ENCODE results near the gene MELK.

DNA sequence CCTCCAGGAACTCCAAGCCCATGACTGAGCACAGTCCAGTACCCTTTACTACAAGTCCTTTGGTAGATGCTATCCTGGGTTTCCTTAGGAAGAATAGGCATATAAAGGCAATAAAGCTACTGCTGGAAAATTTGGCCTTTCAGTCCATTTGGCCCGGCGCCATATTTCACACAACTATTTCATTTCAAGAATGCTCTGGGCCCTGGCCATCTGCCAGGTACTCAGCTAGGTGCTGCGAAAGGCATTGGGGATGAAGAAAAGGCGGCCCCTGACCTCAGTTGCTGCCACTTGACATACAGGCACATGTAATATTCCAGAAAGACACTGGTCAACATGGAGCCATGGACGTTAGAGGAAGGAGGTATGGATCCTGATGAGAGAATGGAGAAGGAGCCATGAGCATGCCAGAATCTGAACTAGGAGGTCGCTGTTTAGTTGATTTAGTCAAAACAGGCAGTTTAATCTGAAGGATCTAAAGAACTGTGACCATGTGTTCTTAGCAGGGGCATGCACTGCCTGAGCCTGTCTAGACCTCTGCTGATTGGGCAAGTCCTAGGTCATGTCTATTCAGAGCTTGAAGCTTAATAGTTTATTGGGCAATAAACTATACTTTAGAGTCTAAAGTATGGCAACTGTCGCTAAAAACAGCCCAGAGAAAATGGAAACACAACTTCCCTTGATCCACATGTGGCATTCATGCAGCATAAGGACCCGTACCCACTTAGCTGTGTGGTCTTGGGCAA is 149.3 kb downstream of the MELK start:
- TF ChIP-seq, protein P1, sequence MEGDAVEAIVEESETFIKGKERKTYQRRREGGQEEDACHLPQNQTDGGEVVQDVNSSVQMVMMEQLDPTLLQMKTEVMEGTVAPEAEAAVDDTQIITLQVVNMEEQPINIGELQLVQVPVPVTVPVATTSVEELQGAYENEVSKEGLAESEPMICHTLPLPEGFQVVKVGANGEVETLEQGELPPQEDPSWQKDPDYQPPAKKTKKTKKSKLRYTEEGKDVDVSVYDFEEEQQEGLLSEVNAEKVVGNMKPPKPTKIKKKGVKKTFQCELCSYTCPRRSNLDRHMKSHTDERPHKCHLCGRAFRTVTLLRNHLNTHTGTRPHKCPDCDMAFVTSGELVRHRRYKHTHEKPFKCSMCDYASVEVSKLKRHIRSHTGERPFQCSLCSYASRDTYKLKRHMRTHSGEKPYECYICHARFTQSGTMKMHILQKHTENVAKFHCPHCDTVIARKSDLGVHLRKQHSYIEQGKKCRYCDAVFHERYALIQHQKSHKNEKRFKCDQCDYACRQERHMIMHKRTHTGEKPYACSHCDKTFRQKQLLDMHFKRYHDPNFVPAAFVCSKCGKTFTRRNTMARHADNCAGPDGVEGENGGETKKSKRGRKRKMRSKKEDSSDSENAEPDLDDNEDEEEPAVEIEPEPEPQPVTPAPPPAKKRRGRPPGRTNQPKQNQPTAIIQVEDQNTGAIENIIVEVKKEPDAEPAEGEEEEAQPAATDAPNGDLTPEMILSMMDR (IDR thresholded peaks at IDR 0.05; ENCODE audit: low read length) = no peak
- TF ChIP-seq EZH2 (IDR thresholded peaks at IDR 0.05; ENCODE audit: borderline replicate concordance, low read length) = no peak

Data from OCI-LY1 (cell line).